ENCODE results near the gene RAB4A. TPM values are rescaled to one million over a fixed set of nuclear protein-coding genes. Genes with fewer than 3 reads are reported as not detected.

RAB4A gene, protein sequence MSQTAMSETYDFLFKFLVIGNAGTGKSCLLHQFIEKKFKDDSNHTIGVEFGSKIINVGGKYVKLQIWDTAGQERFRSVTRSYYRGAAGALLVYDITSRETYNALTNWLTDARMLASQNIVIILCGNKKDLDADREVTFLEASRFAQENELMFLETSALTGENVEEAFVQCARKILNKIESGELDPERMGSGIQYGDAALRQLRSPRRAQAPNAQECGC
- total RNA-seq (2011; cell fraction: chromatin; rRNA removed; ENCODE audit: low replicate concordance), result 13.9 and 34.5 TPM in 2 replicates
- total RNA-seq (2011; cell fraction: nucleolus; rRNA removed), result 7.4 and 7.8 TPM in 2 replicates
- total RNA-seq (2011; cell fraction: nucleoplasm; rRNA removed), result 17.1 and 34.4 TPM in 2 replicates
- total RNA-seq (2014; rRNA removed) (33.4 and 58.5 TPM in 2 replicates), total RNA-seq (2014; rRNA removed; fragmentation: Illumina TruSeq; extraction: Trizol) (23.9 and 28.3 TPM in 2 replicates), total RNA-seq (2015; rRNA removed; fragmentation: Illumina TruSeq; extraction: Trizol) (21.9 and 23.2 TPM in 2 replicates), total RNA-seq (2021) (61.0 and 68.3 TPM in 2 replicates), polyA plus RNA-seq (2011; rRNA removed) (33.8 and 35.1 TPM in 2 replicates), polyA plus RNA-seq (2014; fragmentation: Illumina TruSeq; extraction: Trizol) (20.9 and 26.7 TPM in 2 replicates), polyA plus RNA-seq (2014; fragmentation: Nextera tagmentation; extraction: Ambion mirVana) (1 to 10 TPM; 8.3 to 9.7 TPM), polyA plus RNA-seq (2014; rRNA removed) (36.0 and 55.2 TPM in 2 replicates), polyA minus RNA-seq (2011; rRNA and poly(A)+ RNA removed) (13.8 and 18.0 TPM in 2 replicates), Bru-seq, nascent RNA (percentile 85 among the genes with signal in this experiment), BruChase-seq, experiment 1, labeled RNA remaining after a 2-hour chase (percentile 89 among the genes with signal in this experiment), BruChase-seq, experiment 2, labeled RNA remaining after a 6-hour chase (percentile 86 among the genes with signal in this experiment)
- polyA plus RNA-seq (2011; cell fraction: cytosol; rRNA removed), result 11.7 and 19.5 TPM in 2 replicates
- 13.1 and 14.0 TPM in 2 replicates for polyA plus RNA-seq (2011; cell fraction: nucleus; rRNA removed)
- polyA plus RNA-seq (2012), result 29.8 and 40.1 TPM in 2 replicates
- polyA minus RNA-seq (2011; cell fraction: cytosol; rRNA and poly(A)+ RNA removed), result 7.9 and 8.5 TPM in 2 replicates
- 10.8 and 11.4 TPM in 2 replicates for polyA minus RNA-seq (2011; cell fraction: nucleus; rRNA and poly(A)+ RNA removed)
- long read RNA-seq, experiment 1, transcript RAB4A-201 (8 exons, 2,966 nt), result major isoform, 77 of 108 reads
- long read RNA-seq, experiment 1, partial matches to known transcripts, result 20 of 108 reads
- long read RNA-seq, experiment 1, other reads (novel, unspliced or antisense), result 5 of 108 reads
- long read RNA-seq, experiment 2, partial matches to known transcripts, result 9 of 51 reads
- long read RNA-seq, experiment 2, other reads (novel, unspliced or antisense), result 39 of 51 reads
- long read RNA-seq, experiment 3, transcript RAB4A-201 (8 exons, 2,966 nt), result major isoform, 51 of 67 reads
- long read RNA-seq, experiment 3, partial matches to known transcripts, result 4 of 67 reads
- long read RNA-seq, experiment 3, other reads (novel, unspliced or antisense), result 9 of 67 reads

DNA sequence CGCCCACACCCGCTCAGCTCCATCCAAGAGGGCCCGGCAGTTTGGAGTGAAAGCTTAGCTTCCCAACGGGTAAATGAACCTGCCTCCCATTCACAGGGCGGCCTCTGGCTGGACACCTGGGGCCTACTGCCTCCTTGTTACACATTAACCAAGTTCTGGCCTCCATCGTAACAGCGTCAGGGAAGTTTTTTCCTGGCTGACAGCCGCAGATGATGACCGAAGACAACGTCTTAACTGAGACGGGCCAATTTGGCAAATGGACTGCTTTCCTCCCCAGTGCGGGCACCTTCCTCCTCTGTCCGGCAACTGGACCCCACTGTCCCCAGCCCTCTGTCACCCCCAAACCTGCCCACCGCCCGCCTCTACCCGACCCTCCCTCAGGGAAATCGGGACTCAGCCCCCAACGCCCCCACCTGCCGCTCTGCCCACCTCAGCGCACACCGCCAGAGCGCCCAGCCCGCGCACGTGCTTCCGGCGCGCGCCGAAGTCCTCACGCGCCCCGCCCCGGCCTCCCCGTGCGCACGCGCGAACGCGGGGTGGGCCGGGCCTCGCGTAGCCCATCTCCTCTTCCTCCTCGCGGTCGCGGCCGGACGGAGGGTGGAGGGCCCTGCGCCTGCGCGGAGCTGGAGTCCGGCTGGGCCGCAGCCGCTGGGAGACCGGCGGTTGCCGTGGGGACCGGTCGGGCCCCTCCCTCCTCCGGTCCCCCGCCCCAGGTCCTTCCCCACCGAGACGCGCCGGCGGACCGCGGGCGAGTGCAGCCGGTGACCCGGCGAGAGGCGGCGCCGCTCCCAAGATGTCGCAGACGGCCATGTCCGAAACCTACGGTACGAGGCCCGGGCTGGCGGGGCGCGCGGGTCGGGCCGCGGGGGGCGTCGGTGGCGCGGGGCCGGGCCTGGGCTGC, at the start of gene RAB4A:
Gene RAB4A (plus strand): TSS at position 565 of the 901 bp plus-strand sequence. CDS start 229 bp downstream, at position 794.
- Histone ChIP-seq H2AFZ (ENCODE audit: low read depth, low read length) (peak within 1 kb of the TSS; percentile 86), H3K27me3 (ENCODE audit: control insufficient read depth in 2 of 2, insufficient read depth in 2 of 2, low read length in 2 of 2) (no peaks in the 10 kb centered on the region; a peak in 1 of 5 replicates), H3K9ac (ENCODE audit: insufficient read depth in 1 of 2, low read depth in 2 of 2, low read length in 2 of 2) (peak within 1 kb of the TSS; percentile 68 to 88), H4K20me1 (replicated peaks; ENCODE audit: control insufficient read depth, insufficient read depth, low read length) (no peaks in the 10 kb centered on the region; the same call in 1 of the 2 replicates), H3K79me2 (ENCODE audit: control insufficient read depth, insufficient read depth, low read length) (peaks cover 61% of the 10 kb centered on the region), H3K27ac (ENCODE audit: extremely low read depth, low read depth, low read length) (peak within 1 kb of the TSS; percentile 43), H3K9me3 (replicated peaks; ENCODE audit: control insufficient read depth, insufficient read depth, low read depth, low read length) (peaks cover 7% of the 10 kb centered on the region; the same call in 1 of the 2 replicates), H3K36me3 (ENCODE audit: control insufficient read depth, insufficient read depth, low read length) (peaks cover 27% of the 10 kb centered on the region), H3K4me3 (peak within 1 kb of the TSS; percentile 78), H3K4me1 (replicated peaks in 1 of 2; ENCODE audit: control insufficient read depth in 2 of 2, insufficient read depth in 2 of 2, low read length in 2 of 2) (peaks cover 20 to 41% of the 10 kb centered on the region in 2 experiments; a peak in 4 of 5 replicates), H3K9me1 (ENCODE audit: control insufficient read depth, insufficient read depth, low read length) (no peaks in the 10 kb centered on the region), H3K4me2 (ENCODE audit: insufficient read depth, low read length) (peak within 1 kb of the TSS; percentile 78)
- ChIA-PET CTCF (ENCODE audit: low intra/inter-chr PET ratio) (no interaction called here), POLR2A (interaction anchor here (0.5 to 1.7 kb wide), 5 partner anchors 66 to 492 kb away, joined by 3 to 4 read pairs (median 3); no protein-coding TSS in a partner anchor)
- 8% methylated on average over 53 of the region's 95 CpGs for WGBS (ENCODE audit: insufficient coverage, low coverage, missing lambda C conversion rate)
- ATAC-seq, result peak; percentile 96
- intact Hi-C loops (cut with micrococcal nuclease) (loop anchor here (1.0 to 10.0 kb wide), 4 partner anchors 73 to 794 kb away; partner anchors contain the start of genes ABCB10, CCSAP, GALNT2 and NUP133), in situ Hi-C loops (cut with MboI) (no loop called here)
- peak; percentile 54 for FAIRE-seq
- peak; percentile 96 to 100 (median 100) for DNase-seq (ENCODE audit: extremely low read depth in 1 of 4, low spot score in 3 of 4)
- BruUV-seq (replicated peaks), result TSS peak; percentile 63
- peak; percentile 93 for TF ChIP-seq CREM (IDR thresholded peaks at IDR 0.05; ENCODE audit: low read depth)
- no peak for TF ChIP-seq NFXL1 (CRISPR knock-in tag; IDR thresholded peaks at IDR 0.05)
- TF ChIP-seq HMG20B (CRISPR knock-in tag; IDR thresholded peaks at IDR 0.05), result no peak
- TF ChIP-seq, protein P1, sequence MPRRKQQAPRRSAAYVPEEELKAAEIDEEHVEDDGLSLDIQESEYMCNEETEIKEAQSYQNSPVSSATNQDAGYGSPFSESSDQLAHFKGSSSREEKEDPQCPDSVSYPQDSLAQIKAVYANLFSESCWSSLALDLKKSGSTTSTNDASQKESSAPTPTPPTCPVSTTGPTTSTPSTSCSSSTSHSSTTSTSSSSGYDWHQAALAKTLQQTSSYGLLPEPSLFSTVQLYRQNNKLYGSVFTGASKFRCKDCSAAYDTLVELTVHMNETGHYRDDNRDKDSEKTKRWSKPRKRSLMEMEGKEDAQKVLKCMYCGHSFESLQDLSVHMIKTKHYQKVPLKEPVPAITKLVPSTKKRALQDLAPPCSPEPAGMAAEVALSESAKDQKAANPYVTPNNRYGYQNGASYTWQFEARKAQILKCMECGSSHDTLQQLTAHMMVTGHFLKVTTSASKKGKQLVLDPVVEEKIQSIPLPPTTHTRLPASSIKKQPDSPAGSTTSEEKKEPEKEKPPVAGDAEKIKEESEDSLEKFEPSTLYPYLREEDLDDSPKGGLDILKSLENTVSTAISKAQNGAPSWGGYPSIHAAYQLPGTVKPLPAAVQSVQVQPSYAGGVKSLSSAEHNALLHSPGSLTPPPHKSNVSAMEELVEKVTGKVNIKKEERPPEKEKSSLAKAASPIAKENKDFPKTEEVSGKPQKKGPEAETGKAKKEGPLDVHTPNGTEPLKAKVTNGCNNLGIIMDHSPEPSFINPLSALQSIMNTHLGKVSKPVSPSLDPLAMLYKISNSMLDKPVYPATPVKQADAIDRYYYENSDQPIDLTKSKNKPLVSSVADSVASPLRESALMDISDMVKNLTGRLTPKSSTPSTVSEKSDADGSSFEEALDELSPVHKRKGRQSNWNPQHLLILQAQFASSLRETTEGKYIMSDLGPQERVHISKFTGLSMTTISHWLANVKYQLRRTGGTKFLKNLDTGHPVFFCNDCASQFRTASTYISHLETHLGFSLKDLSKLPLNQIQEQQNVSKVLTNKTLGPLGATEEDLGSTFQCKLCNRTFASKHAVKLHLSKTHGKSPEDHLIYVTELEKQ (CRISPR knock-in tag; IDR thresholded peaks at IDR 0.05), result 0 out of 2 replicates have a peak, but pooled peaks have one; percentile 21
- peak; percentile 72; the same call in 1 of the 2 replicates for TF ChIP-seq PHF8 (IDR thresholded peaks at IDR 0.05; ENCODE audit: borderline replicate concordance, low read length)
- no peak for TF ChIP-seq ZKSCAN3 (CRISPR knock-in tag; IDR thresholded peaks at IDR 0.05)
- TF ChIP-seq NFIX (CRISPR knock-in tag; IDR thresholded peaks at IDR 0.05; ENCODE audit: low read depth), result no peak
- TF ChIP-seq, protein P2, sequence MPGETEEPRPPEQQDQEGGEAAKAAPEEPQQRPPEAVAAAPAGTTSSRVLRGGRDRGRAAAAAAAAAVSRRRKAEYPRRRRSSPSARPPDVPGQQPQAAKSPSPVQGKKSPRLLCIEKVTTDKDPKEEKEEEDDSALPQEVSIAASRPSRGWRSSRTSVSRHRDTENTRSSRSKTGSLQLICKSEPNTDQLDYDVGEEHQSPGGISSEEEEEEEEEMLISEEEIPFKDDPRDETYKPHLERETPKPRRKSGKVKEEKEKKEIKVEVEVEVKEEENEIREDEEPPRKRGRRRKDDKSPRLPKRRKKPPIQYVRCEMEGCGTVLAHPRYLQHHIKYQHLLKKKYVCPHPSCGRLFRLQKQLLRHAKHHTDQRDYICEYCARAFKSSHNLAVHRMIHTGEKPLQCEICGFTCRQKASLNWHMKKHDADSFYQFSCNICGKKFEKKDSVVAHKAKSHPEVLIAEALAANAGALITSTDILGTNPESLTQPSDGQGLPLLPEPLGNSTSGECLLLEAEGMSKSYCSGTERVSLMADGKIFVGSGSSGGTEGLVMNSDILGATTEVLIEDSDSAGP (CRISPR knock-in tag; IDR thresholded peaks at IDR 0.05), result no peak
- TF ChIP-seq SMARCA4 (IDR thresholded peaks at IDR 0.05), result no peak
